ENCODE data around the gene NFE2L1.
"Not testable (repeated sequence)": the region's sequence is repeated elsewhere in the genome, so short reads cannot be mapped to it uniquely, and the experiment has no call there.

The NFE2L1 gene, protein sequence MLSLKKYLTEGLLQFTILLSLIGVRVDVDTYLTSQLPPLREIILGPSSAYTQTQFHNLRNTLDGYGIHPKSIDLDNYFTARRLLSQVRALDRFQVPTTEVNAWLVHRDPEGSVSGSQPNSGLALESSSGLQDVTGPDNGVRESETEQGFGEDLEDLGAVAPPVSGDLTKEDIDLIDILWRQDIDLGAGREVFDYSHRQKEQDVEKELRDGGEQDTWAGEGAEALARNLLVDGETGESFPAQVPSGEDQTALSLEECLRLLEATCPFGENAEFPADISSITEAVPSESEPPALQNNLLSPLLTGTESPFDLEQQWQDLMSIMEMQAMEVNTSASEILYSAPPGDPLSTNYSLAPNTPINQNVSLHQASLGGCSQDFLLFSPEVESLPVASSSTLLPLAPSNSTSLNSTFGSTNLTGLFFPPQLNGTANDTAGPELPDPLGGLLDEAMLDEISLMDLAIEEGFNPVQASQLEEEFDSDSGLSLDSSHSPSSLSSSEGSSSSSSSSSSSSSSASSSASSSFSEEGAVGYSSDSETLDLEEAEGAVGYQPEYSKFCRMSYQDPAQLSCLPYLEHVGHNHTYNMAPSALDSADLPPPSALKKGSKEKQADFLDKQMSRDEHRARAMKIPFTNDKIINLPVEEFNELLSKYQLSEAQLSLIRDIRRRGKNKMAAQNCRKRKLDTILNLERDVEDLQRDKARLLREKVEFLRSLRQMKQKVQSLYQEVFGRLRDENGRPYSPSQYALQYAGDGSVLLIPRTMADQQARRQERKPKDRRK

GRCh38 chr17:48047741-48048383, at the start of gene NFE2L1:
Gene NFE2L1, plus strand, starts transcription at chr17:48048359. Its CDS starts 2,760 bp downstream, at chr17:48051119.
- peak within 1 kb of the TSS; percentile 96 for H3K9ac ChIP-seq (ENCODE audit: low read length)
- peaks cover 14% of the 10 kb centered on the region for H3K36me3 ChIP-seq (ENCODE audit: control insufficient read depth, low read depth, low read length)
- peak within 1 kb of the TSS; percentile 98 for H3K4me3 ChIP-seq (ENCODE audit: low read length)
- H3K27me3 ChIP-seq (ENCODE audit: control insufficient read depth, insufficient read depth, low read length) = no peaks in the 10 kb centered on the region
- peaks cover 30% of the 10 kb centered on the region for H3K4me1 ChIP-seq (ENCODE audit: control insufficient read depth, low read depth, low read length)
- H3K27ac ChIP-seq (ENCODE audit: low read length) = peak within 1 kb of the TSS; percentile 96
- H3K9me3 ChIP-seq (ENCODE audit: control insufficient read depth, low read depth, low read length) = no peaks in the 10 kb centered on the region

- H3K9me3 ChIP-seq (ENCODE audit: control insufficient read depth, low read depth, low read length) = no peaks in the 10 kb centered on the region
- peaks cover 55% of the 10 kb centered on the region for H3K4me1 ChIP-seq (ENCODE audit: control insufficient read depth, low read depth, low read length)
- no peak overlapping the region for H3K9ac ChIP-seq (ENCODE audit: low read length)
- no peak overlapping the region for H3K4me3 ChIP-seq (ENCODE audit: low read length)
- no peak overlapping the region for H3K27ac ChIP-seq (ENCODE audit: low read length)
- no peaks in the 10 kb centered on the region for H3K36me3 ChIP-seq (ENCODE audit: control insufficient read depth, low read depth, low read length)
- H3K27me3 ChIP-seq (ENCODE audit: control insufficient read depth, insufficient read depth, low read length) = no peaks in the 10 kb centered on the region
These were observed 48.6 kb upstream of the NFE2L1 start for GRCh38 chr17:47999582-47999981.

DNA sequence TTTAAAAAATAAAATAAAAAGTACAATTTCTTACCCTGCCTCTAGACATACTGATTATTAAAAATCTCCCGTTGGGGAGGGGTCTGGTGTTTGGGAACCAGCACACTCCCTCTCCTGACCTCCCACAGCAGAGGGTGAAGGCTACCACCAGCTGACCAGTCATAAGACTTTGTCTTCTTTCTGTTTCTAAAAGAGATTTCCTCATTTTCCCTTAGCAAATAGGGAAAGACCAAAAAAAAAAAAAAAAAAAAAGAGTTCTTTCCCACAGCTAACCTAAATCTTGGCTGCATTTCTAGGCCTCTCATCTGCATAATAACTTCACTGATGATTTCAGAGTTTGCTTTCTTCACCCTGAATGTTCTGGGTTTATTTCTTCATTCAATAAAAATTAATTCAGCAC, 47.0 kb upstream of the NFE2L1 start:
- Histone ChIP-seq H3K36me3 (ENCODE audit: control insufficient read depth, low read depth, low read length) (no peaks in the 10 kb centered on the region), H3K27me3 (ENCODE audit: control insufficient read depth, insufficient read depth, low read length) (no peaks in the 10 kb centered on the region), H3K4me3 (ENCODE audit: low read length) (no peak overlapping the region), H3K9ac (ENCODE audit: low read length) (no peak overlapping the region), H3K9me3 (ENCODE audit: control insufficient read depth, low read depth, low read length) (no peaks in the 10 kb centered on the region), H3K27ac (ENCODE audit: low read length) (no peak overlapping the region), H3K4me1 (ENCODE audit: control insufficient read depth, low read depth, low read length) (peaks cover 52% of the 10 kb centered on the region)

GRCh38 chr17:48001657-48002056, 46.5 kb upstream of the NFE2L1 start:
- peaks cover 48% of the 10 kb centered on the region for H3K4me1 ChIP-seq (ENCODE audit: control insufficient read depth, low read depth, low read length)
- H3K9ac ChIP-seq (ENCODE audit: low read length); H3K27ac ChIP-seq (ENCODE audit: low read length); H3K4me3 ChIP-seq (ENCODE audit: low read length); H3K36me3 ChIP-seq (ENCODE audit: control insufficient read depth, low read depth, low read length); H3K9me3 ChIP-seq (ENCODE audit: control insufficient read depth, low read depth, low read length); H3K27me3 ChIP-seq (ENCODE audit: control insufficient read depth, insufficient read depth, low read length): not testable (repeated sequence)

DNA sequence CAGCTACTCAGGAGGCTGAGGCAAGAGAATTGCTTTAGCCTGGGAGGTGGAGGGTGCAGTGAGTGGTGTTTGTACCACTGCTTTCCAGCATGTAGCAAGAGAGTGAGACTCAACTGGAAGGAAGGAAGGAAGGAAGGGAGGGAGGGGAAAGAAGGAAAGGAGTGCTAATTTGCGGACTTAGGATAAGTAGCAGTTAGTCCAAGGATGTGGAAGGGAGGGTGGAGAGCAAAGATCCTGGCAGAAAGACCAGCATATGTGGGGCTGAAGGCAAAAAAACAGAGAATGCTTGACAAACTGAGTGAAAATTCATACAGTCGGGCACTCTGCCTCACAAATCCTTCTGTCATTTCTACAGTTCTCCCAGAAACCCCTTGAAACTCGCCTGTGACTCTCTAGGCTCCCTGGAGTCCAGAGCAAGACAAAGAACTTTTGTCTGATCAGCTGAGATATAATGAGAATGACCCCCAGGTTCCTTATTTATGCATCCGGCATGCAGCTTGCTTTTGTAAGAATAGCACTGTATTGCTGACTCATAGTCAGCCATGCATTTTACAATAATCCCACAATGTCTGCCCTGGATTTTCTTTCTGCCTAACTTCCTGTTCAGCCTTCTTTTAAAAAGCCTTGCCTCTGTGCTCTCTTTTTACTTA, 45.8 kb upstream of the NFE2L1 start:
- Histone ChIP-seq H3K27me3 (ENCODE audit: control insufficient read depth, insufficient read depth, low read length) (no peaks in the 10 kb centered on the region), H3K36me3 (ENCODE audit: control insufficient read depth, low read depth, low read length) (no peaks in the 10 kb centered on the region), H3K4me3 (ENCODE audit: low read length) (peak overlapping the region; percentile 31), H3K9ac (ENCODE audit: low read length) (peak overlapping the region; percentile 63), H3K27ac (ENCODE audit: low read length) (peak overlapping the region; percentile 62), H3K9me3 (ENCODE audit: control insufficient read depth, low read depth, low read length) (no peaks in the 10 kb centered on the region), H3K4me1 (ENCODE audit: control insufficient read depth, low read depth, low read length) (peaks cover 48% of the 10 kb centered on the region)

DNA sequence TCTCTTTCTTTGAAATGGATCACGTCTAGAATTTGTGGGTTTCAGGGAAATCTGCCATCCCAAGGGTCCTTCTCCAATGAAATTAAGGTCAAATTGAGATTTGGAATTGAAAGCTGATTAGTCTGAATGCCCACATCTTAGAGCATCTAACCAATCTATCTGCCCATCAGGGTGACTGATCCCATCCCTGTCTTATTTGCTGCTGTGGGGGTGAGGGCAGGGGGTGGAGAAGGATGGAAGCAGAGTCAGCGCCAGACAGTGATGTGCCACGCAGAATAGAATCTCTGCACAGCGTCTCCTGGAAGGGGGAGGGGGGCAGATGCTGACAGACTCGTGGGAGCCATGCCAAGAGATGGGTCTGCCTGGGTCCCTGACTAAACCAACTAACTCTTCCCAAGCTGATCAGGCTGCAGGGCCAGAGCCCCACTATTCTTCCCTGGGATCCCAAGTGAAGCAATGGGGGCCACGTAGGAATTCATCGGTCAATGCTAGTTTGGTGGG, 45.2 kb upstream of the NFE2L1 start:
- Histone ChIP-seq H3K27me3 (ENCODE audit: control insufficient read depth, insufficient read depth, low read length) (no peaks in the 10 kb centered on the region), H3K36me3 (ENCODE audit: control insufficient read depth, low read depth, low read length) (no peaks in the 10 kb centered on the region), H3K4me3 (ENCODE audit: low read length) (peak overlapping the region; percentile 31), H3K4me1 (ENCODE audit: control insufficient read depth, low read depth, low read length) (peaks cover 48% of the 10 kb centered on the region), H3K9me3 (ENCODE audit: control insufficient read depth, low read depth, low read length) (no peaks in the 10 kb centered on the region), H3K9ac (ENCODE audit: low read length) (peak overlapping the region; percentile 63), H3K27ac (ENCODE audit: low read length) (peak overlapping the region; percentile 62)

DNA sequence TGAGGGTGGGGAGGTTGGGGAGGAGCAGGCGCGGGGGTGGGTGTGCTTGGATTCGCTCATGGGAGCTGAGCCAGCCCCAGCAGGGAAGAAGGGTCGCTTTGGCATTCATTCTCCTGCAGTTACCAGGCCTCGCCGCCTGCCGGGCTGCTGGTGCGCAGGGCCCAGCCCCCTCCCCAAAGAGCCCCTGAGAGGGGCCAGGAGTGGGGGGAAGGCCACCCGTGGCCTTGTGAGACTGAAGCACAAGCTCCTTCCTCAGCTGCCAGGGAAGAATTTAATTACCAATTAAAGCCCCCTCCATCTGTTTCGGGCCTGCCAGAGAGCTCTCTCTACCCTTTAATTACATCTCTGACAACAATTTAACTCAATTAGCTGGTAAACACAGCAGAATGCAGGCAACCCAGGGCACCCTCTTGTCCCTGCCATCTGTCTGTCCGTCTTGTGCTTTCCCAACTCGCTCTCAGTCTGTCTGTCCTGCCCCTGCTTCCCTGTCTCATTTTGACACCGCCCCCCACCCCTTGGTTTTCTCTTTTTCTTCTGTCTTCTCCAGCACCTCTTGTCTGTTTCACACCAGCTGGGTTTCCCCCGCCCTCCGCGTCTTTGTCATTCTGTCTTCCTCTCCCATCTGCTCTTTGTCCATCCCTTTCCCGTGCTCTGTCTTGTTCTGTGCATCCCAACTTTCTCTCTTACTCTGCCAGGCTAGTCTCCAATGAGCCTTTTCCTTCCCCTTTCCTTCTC, 44.6 kb upstream of the NFE2L1 start:
- Histone ChIP-seq H3K36me3 (ENCODE audit: control insufficient read depth, low read depth, low read length) (no peaks in the 10 kb centered on the region), H3K9me3 (ENCODE audit: control insufficient read depth, low read depth, low read length) (no peaks in the 10 kb centered on the region), H3K27ac (ENCODE audit: low read length) (peak overlapping the region; percentile 94), H3K4me3 (ENCODE audit: low read length) (peak overlapping the region; percentile 31), H3K4me1 (ENCODE audit: control insufficient read depth, low read depth, low read length) (peaks cover 48% of the 10 kb centered on the region), H3K27me3 (ENCODE audit: control insufficient read depth, insufficient read depth, low read length) (no peaks in the 10 kb centered on the region), H3K9ac (ENCODE audit: low read length) (peak overlapping the region; percentile 63)

- no peaks in the 10 kb centered on the region for H3K9me3 ChIP-seq (ENCODE audit: control insufficient read depth, low read depth, low read length)
- H3K27ac ChIP-seq (ENCODE audit: low read length) = no peak overlapping the region
- H3K36me3 ChIP-seq (ENCODE audit: control insufficient read depth, low read depth, low read length) = no peaks in the 10 kb centered on the region
- H3K4me1 ChIP-seq (ENCODE audit: control insufficient read depth, low read depth, low read length) = peaks cover 44% of the 10 kb centered on the region
- peak overlapping the region; percentile 29 for H3K4me3 ChIP-seq (ENCODE audit: low read length)
- H3K27me3 ChIP-seq (ENCODE audit: control insufficient read depth, insufficient read depth, low read length) = no peaks in the 10 kb centered on the region
- peak overlapping the region; percentile 63 for H3K9ac ChIP-seq (ENCODE audit: low read length)
These were observed 43.2 kb upstream of the NFE2L1 start for GRCh38 chr17:48004983-48005382.

DNA sequence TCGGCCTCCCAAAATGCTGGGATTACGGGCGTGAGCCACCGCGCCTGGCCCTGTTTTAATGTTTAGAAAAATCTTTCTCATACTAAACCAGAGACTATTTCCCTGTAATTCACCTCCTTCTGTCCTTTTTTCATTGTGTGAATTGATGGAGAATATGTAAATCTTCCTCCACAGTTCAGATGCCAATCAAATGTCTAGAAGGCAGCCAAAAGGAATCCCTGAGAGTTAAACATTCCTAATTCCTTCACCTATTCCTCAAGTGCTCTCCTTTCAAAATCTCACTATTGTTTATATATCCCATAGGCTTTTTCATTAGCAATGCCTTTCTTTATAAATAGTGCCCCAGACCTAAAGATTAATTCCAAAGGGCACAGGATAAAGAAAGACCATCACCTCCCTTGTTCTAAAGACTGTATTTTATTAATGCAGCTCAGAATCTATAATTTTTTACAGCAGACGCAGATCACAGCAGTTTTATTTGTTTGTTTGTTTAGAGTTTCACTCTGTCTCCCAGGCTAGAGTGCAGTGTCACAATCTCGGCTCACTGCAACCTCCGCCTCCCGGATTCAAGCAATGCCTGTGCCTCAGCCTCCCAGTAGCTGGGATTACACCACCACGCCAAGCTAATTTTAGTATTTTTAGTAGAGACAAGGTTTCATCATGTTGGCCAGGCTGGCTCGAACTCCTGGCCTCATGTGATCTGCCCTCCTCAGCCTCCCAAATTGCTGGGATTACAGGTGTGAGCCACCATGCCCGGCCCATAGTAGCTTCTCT, 41.0 kb upstream of the NFE2L1 start:
- Histone ChIP-seq H3K27me3 (ENCODE audit: control insufficient read depth, insufficient read depth, low read length) (no peaks in the 10 kb centered on the region), H3K4me1 (ENCODE audit: control insufficient read depth, low read depth, low read length) (peaks cover 41% of the 10 kb centered on the region), H3K36me3 (ENCODE audit: control insufficient read depth, low read depth, low read length) (no peaks in the 10 kb centered on the region), H3K4me3 (ENCODE audit: low read length) (no peak overlapping the region), H3K9me3 (ENCODE audit: control insufficient read depth, low read depth, low read length) (no peaks in the 10 kb centered on the region), H3K27ac (ENCODE audit: low read length) (no peak overlapping the region), H3K9ac (ENCODE audit: low read length) (no peak overlapping the region)

DNA sequence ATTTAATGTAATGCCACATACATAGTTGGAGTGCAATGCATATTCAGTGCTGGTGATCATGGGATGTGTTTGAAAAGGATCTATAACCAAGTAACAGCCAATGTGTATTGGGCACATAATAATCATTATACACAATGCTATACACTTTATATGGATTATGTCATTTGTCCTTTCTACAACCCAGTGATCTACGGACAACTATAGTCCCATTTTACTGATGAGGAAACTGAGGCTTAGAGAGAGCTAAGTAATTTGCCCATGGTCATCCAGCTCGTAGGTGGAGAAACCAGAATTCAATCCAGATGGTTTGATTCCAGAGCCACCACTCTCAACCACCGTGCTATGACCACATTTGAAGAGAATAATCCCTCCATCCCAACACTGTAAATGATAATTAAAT, 38.0 kb upstream of the NFE2L1 start:
- Histone ChIP-seq H3K27me3 (ENCODE audit: control insufficient read depth, insufficient read depth, low read length) (peaks cover 21% of the 10 kb centered on the region), H3K4me1 (ENCODE audit: control insufficient read depth, low read depth, low read length) (peaks cover 35% of the 10 kb centered on the region), H3K36me3 (ENCODE audit: control insufficient read depth, low read depth, low read length) (no peaks in the 10 kb centered on the region), H3K9me3 (ENCODE audit: control insufficient read depth, low read depth, low read length) (no peaks in the 10 kb centered on the region), H3K4me3 (ENCODE audit: low read length) (no peak overlapping the region), H3K27ac (ENCODE audit: low read length) (no peak overlapping the region), H3K9ac (ENCODE audit: low read length) (no peak overlapping the region)
